PC-9 (cell line): ENCODE results near the gene GBP1.

Source experiments
- CTCF ChIP-seq: fragments of 200-600 bp; sonication (generic); conservative IDR thresholded peaks from 2 replicates; pipeline ENCODE4 v1.6.1; 2017; ENCODE audit warnings: mixed run types, antibody characterized with exemption, mild to moderate bottlenecking, moderate library complexity
- EZH2 ChIP-seq: fragments of 200-600 bp; sonication (generic); IDR thresholded peaks from 2 replicates; pipeline ENCODE4 v1.8.0; 2017; ENCODE audit warnings: antibody characterized with exemption, low read depth

DNA sequence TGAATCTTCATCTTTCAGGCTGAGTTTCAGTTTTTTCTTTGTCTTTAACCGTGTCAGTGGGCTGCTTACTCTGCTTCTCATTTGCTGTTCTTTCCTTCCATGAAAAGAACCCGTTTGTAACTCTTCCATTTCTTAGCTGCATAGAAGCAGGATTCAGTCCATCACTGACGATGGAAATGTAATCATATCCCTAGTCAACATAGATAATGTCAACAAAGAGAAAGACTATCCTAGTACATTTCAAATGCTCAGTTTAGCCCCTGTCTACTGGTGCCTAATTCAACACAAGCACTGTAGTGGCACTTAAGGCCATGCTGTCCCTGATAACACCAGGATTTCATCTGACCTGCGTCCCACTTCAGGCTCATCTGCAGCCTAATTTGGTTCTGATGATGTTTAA lies 376 bp downstream of the GBP1 start:
- TF ChIP-seq CTCF (no peak), EZH2 (no peak)
